AG08395 (cell line): ENCODE measurements around the gene BCL2L12.
"Not testable (repeated sequence)": the region's sequence is repeated elsewhere in the genome, so short reads cannot be mapped to it uniquely, and the experiment has no call there.

Experiments used
- DNase-seq: peaks from one replicate; pipeline ENCODE4 v3.0.0; 2012; ENCODE audit warnings: mixed read lengths, low spot score

BCL2L12 gene

GRCh38 chr19:49713236-49713845 lies 47.6 kb downstream of the BCL2L12 start:
- no peak for DNase-seq

- DNase-seq, result no peak
These were observed 50.4 kb downstream of the BCL2L12 start for GRCh38 chr19:49716154-49716553.

- no peak for DNase-seq
These were observed 52.8 kb downstream of the BCL2L12 start for GRCh38 chr19:49718511-49718910.

GRCh38 chr19:49718991-49719390 lies 53.3 kb downstream of the BCL2L12 start:
- DNase-seq, result no peak

GRCh38 chr19:49719420-49719819 lies 53.7 kb downstream of the BCL2L12 start:
- DNase-seq, result not testable (repeated sequence)
